PC-9 (cell line): Measurements from ENCODE around the gene CHRD. TPM values are rescaled to one million over a fixed set of nuclear protein-coding genes. Genes with fewer than 3 reads are reported as not detected.

Experiments
- BruUV-seq: library from RNA; stranded (reverse); fragments of 400-500 nt; replicated peaks from 2 replicates; lab custom pipeline; 2021; lab: Mats Ljungman, UMichigan
- CTCF ChIA-PET: fragments of 300-600 bp; sonication (Branson Sonifier 250); formaldehyde crosslinking; loops from one replicate; lab custom pipeline; 2022; ENCODE audit warnings: antibody characterized with exemption; lab: Charles Lee
- POLR2A ChIA-PET: fragments of 300-600 bp; sonication (Branson Sonifier 250); formaldehyde crosslinking; loops from one replicate; lab custom pipeline; 2022; ENCODE audit warnings: antibody characterized with exemption; ENCODE audit not compliant: unreplicated experiment; lab: Charles Lee
- DNase-seq, 2 experiments: peaks; one replicate each; pipeline versions ENCODE4 v3.0.0 to v3.0.0-alpha.2; 2015 to 2022; ENCODE audit warnings: mixed read lengths in 1 of 2
- H2AFZ ChIP-seq: fragments of 200-600 bp; sonication (generic); 2 replicates; pipeline ENCODE4 v1.8.1; 2017; ENCODE audit warnings: antibody characterized with exemption
- H3F3A ChIP-seq: fragments of 200-600 bp; sonication (generic); 2 replicates; pipeline ENCODE4 v1.8.1; 2017; ENCODE audit warnings: antibody characterized with exemption, mild to moderate bottlenecking, low read depth; ENCODE audit not compliant: insufficient read depth
- H3K27ac ChIP-seq: fragments of 200-600 bp; sonication (generic); 2 replicates; pipeline ENCODE4 v1.6.1; 2016; ENCODE audit warnings: mixed run types
- H3K27me3 ChIP-seq: fragments of 200-600 bp; sonication (generic); 2 replicates; pipeline ENCODE4 v1.6.1; 2016; ENCODE audit warnings: low read depth, mixed run types; ENCODE audit not compliant: insufficient read depth
- H3K36me3 ChIP-seq: fragments of 200-600 bp; sonication (generic); 2 replicates; pipeline ENCODE4 v1.6.1; 2016; ENCODE audit warnings: low read depth, mixed run types
- H3K4me1 ChIP-seq: fragments of 200-600 bp; sonication (generic); replicated peaks from 2 replicates; pipeline ENCODE4 v1.6.1; 2016; ENCODE audit warnings: mixed run types; ENCODE audit not compliant: insufficient read depth
- H3K4me2 ChIP-seq: fragments of 200-600 bp; sonication (generic); 2 replicates; pipeline ENCODE4 v1.6.1; 2017; ENCODE audit warnings: mixed run types
- H3K4me3 ChIP-seq: fragments of 200-600 bp; sonication (generic); 2 replicates; pipeline ENCODE4 v1.6.1; 2016; ENCODE audit warnings: mixed run types
- H3K79me2 ChIP-seq: fragments of 200-600 bp; sonication (generic); 2 replicates; pipeline ENCODE4 v1.6.1; 2017; ENCODE audit warnings: low read depth, mixed run types
- H3K9me2 ChIP-seq: fragments of 200-600 bp; sonication (generic); 2 replicates; pipeline ENCODE4 v1.8.1; 2017; ENCODE audit warnings: mild to moderate bottlenecking; ENCODE audit not compliant: insufficient read depth
- H3K9me3 ChIP-seq: fragments of 200-600 bp; sonication (generic); 2 replicates; pipeline ENCODE4 v1.8.1; 2016; ENCODE audit warnings: low read depth; ENCODE audit not compliant: insufficient read depth
- H4K20me1 ChIP-seq: fragments of 200-600 bp; sonication (generic); 2 replicates; pipeline ENCODE4 v1.8.1; 2017; ENCODE audit not compliant: insufficient read depth
- EZH2 ChIP-seq: fragments of 200-600 bp; sonication (generic); IDR thresholded peaks from 2 replicates; pipeline ENCODE4 v1.8.0; 2017; ENCODE audit warnings: antibody characterized with exemption, low read depth
- intact Hi-C: fragments of 100-400 bp; cut with micrococcal nuclease; formaldehyde crosslinking; loops from one replicate; pipeline ENCODE4 v1.10.0; 2022; ENCODE audit not compliant: unreplicated experiment
- total RNA-seq: library from RNA; stranded (reverse); gene quantifications from 2 replicates; pipeline ENCODE4 v1.2.3, GENCODE V29; 2021
- TF ChIP-seq, protein P1 (sequence below): fragments of 200-600 bp; sonication (generic); conservative IDR thresholded peaks from 2 replicates; pipeline ENCODE4 v1.6.1; 2017; ENCODE audit warnings: mixed run types, antibody characterized with exemption, mild to moderate bottlenecking, moderate library complexity

CHRD gene
- total RNA-seq, 1 experiment from 2014 or later: not detected

DNA sequence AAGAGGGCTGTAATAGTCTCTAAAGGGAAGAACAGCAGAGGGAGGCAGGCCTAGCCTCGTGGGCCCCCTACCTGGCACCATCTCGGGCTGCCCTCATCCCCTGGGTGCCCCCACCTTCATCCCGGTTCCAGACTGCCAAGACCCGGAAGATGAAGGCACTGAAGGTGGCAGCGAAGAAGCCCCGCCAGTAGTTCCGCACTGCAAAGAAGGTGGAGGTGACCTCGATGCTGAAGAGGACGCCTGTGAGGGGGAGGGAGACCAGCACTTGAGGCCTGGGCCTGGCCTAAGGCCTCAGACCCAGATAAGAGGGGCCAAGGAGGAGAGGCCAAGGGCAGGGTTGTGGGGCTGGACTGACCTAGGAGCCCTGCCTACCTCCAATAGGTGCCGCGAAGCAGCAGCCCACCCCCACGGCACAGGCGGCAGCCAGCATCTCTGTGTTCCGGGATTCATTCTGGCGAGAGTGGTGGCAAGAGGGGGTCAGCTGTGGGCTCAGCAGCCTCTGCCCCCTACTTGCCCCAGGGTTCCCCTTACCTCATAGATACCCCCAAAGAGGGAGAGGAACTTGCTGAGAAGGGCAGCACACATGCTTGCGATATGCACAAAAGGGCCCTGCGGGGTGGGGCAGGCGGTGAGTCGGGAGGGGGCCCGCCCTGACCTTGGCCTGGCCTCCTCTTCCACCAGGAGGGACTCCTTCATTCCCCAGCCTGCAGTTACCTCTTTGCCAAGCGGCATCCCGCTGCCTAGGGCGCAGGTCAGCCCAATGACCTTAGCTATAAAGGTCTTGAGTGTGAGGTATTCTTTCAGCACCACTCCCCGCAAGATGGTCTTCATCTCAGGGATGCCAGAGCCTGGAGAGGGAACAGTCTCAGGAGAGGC, 22.4 kb upstream of the CHRD start:
- no peak for DNase-seq
- peaks cover 13% of the 10 kb centered on the region for H3K79me2 ChIP-seq
- intact Hi-C loops: no loop called here
- no peak for TF ChIP-seq EZH2
- TF ChIP-seq, protein P1, sequence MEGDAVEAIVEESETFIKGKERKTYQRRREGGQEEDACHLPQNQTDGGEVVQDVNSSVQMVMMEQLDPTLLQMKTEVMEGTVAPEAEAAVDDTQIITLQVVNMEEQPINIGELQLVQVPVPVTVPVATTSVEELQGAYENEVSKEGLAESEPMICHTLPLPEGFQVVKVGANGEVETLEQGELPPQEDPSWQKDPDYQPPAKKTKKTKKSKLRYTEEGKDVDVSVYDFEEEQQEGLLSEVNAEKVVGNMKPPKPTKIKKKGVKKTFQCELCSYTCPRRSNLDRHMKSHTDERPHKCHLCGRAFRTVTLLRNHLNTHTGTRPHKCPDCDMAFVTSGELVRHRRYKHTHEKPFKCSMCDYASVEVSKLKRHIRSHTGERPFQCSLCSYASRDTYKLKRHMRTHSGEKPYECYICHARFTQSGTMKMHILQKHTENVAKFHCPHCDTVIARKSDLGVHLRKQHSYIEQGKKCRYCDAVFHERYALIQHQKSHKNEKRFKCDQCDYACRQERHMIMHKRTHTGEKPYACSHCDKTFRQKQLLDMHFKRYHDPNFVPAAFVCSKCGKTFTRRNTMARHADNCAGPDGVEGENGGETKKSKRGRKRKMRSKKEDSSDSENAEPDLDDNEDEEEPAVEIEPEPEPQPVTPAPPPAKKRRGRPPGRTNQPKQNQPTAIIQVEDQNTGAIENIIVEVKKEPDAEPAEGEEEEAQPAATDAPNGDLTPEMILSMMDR: no peak
- no peak overlapping the region for H3K4me3 ChIP-seq
- H3K27ac ChIP-seq: no peak overlapping the region
- H3K4me2 ChIP-seq: no peak overlapping the region
- H2AFZ ChIP-seq: no peak overlapping the region
- H3K9me2 ChIP-seq: no peaks in the 10 kb centered on the region
- no peaks in the 10 kb centered on the region for H3K27me3 ChIP-seq
- peaks cover 8% of the 10 kb centered on the region; the same call in 1 of the 2 replicates for H3F3A ChIP-seq
- no TSS peak for BruUV-seq
- ChIA-PET POLR2A (no interaction called here), CTCF (no interaction called here)
- H3K36me3 ChIP-seq: no peaks in the 10 kb centered on the region
- peaks cover 11% of the 10 kb centered on the region for H3K4me1 ChIP-seq
- no peaks in the 10 kb centered on the region for H3K9me3 ChIP-seq
- H4K20me1 ChIP-seq: no peaks in the 10 kb centered on the region

DNA sequence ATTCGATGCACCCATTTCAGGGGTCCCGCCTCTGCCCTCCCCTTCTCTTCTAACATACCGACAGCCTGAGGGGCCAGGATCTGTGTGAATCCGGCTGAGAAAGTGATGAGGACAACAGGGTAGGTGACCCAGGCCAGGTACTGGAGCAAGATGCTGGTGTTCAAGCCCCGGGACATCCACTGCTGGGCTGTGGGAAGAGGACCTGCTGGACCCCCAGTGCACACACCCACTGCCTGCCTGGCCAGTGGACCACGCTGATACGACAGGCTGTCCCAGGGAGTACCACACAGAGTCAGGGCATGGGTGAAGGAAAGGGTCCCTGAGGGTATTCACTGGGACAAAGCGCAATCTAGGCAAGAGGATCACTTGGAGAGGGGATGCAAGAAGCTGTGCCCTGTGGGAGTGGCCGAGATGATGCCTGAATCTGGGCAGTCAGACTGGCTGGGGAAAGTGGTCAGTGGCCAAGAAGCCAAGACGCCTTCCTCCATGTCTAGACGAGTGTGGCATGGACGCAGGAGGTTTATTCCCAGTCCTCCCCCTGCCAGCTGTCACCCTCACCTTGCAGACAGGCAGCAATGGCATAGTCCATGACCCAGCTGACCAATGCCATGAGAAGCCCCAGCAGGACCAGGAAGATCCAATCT, 21.6 kb upstream of the CHRD start:
- POLR2A ChIA-PET: no interaction called here
- intact Hi-C loops: no loop called here
- TF ChIP-seq, protein P1: no peak
- TF ChIP-seq EZH2: no peak
- H3K27ac ChIP-seq: no peak overlapping the region
- peaks cover 12% of the 10 kb centered on the region; the same call in 1 of the 2 replicates for H3F3A ChIP-seq
- H4K20me1 ChIP-seq: no peaks in the 10 kb centered on the region
- H3K27me3 ChIP-seq: no peaks in the 10 kb centered on the region
- H3K36me3 ChIP-seq: no peaks in the 10 kb centered on the region
- H2AFZ ChIP-seq: no peak overlapping the region
- no peaks in the 10 kb centered on the region for H3K9me3 ChIP-seq
- CTCF ChIA-PET: no interaction called here
- no TSS peak for BruUV-seq
- no peak for DNase-seq
- H3K4me3 ChIP-seq: no peak overlapping the region
- no peak overlapping the region for H3K4me2 ChIP-seq
- no peaks in the 10 kb centered on the region for H3K9me2 ChIP-seq
- H3K4me1 ChIP-seq: peaks cover 11% of the 10 kb centered on the region
- peaks cover 13% of the 10 kb centered on the region for H3K79me2 ChIP-seq

DNA sequence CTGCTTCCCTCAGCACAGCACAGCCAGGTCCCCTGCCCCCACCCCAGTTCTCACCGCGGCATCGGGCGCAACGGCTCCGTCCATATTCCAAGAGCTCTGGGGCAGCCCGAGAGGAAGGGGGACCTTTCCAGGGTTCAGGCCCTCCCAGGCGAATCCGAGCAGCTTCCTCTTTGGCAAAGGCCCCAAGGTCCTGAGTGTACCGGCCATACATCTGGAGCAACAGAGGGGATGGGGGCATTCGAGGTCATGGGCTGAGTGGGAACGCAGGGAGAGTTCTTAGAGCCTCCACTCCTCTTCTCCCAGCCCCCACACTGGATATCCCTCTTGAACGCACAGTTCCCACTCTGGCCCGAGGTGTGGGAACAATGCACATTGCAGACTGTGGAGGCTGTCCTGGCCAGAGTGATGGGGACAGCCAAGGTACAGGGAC, 20.9 kb upstream of the CHRD start:
- H3K4me3 ChIP-seq: no peak overlapping the region
- no peak for DNase-seq
- H3K36me3 ChIP-seq: no peaks in the 10 kb centered on the region
- H3K27ac ChIP-seq: no peak overlapping the region
- H3K9me2 ChIP-seq: no peaks in the 10 kb centered on the region
- peaks cover 19% of the 10 kb centered on the region for H3F3A ChIP-seq
- intact Hi-C loops: no loop called here
- H3K27me3 ChIP-seq: no peaks in the 10 kb centered on the region
- H3K9me3 ChIP-seq: no peaks in the 10 kb centered on the region
- peaks cover 19% of the 10 kb centered on the region for H3K79me2 ChIP-seq
- TF ChIP-seq EZH2: no peak
- TF ChIP-seq, protein P1: no peak
- POLR2A ChIA-PET: no interaction called here
- peaks cover 11% of the 10 kb centered on the region for H3K4me1 ChIP-seq
- no peak overlapping the region for H3K4me2 ChIP-seq
- no peak overlapping the region for H2AFZ ChIP-seq
- BruUV-seq: no TSS peak
- CTCF ChIA-PET: no interaction called here
- no peaks in the 10 kb centered on the region for H4K20me1 ChIP-seq
